Liver (tissue), 3 donors: ENCODE data around the gene PRKD3.

ENCODE experiments used
- ATF3 ChIP-seq: IDR thresholded peaks from 2 replicates; pipeline ENCODE4 v1.6.1; 2016; ENCODE audit warnings: antibody characterized with exemption
- EGR1 ChIP-seq, 2 donors: IDR thresholded peaks; 2 replicates each; pipeline ENCODE4 v1.6.1; 2016 to 2018; ENCODE audit warnings: antibody characterized with exemption in 2 of 2, low read depth in 2 of 2
- HNF4G ChIP-seq: IDR thresholded peaks from 2 replicates; pipeline ENCODE4 v1.6.1; 2016; ENCODE audit warnings: antibody characterized with exemption
- MAX ChIP-seq: IDR thresholded peaks from 2 replicates; pipeline ENCODE4 v1.6.1; 2016; ENCODE audit warnings: antibody characterized with exemption
- REST ChIP-seq: IDR thresholded peaks from 2 replicates; pipeline ENCODE4 v1.6.1; 2016; ENCODE audit warnings: antibody characterized with exemption, mild to moderate bottlenecking
- RXRA ChIP-seq, 2 donors: IDR thresholded peaks; 2 replicates each; pipeline ENCODE4 v1.6.1; 2017 to 2018; ENCODE audit warnings: antibody characterized with exemption in 2 of 2, mild to moderate bottlenecking in 1 of 2
- SP1 ChIP-seq: IDR thresholded peaks from 2 replicates; pipeline ENCODE4 v1.6.1; 2018; ENCODE audit warnings: antibody characterized with exemption, mild to moderate bottlenecking
- TAF1 ChIP-seq: conservative IDR thresholded peaks from 2 replicates; pipeline ENCODE4 v1.6.1; 2016; ENCODE audit warnings: antibody characterized with exemption, mild to moderate bottlenecking
- YY1 ChIP-seq: IDR thresholded peaks from 2 replicates; pipeline ENCODE4 v1.6.1; 2016; ENCODE audit warnings: antibody characterized with exemption, mild to moderate bottlenecking
- TF ChIP-seq, protein P1 (sequence below): fragments of 150-350 bp; IDR thresholded peaks from 2 replicates; pipeline ENCODE4 v1.5.1; 2017; ENCODE audit warnings: improper control_type of control experiment, low read depth, low read length; ENCODE audit not compliant: missing input control
- donor health status: healthy.
- donor health status: healthy.

GRCh38 chr2:37287966-37288365, 36.7 kb downstream of the PRKD3 start:
- TF ChIP-seq, protein P1, sequence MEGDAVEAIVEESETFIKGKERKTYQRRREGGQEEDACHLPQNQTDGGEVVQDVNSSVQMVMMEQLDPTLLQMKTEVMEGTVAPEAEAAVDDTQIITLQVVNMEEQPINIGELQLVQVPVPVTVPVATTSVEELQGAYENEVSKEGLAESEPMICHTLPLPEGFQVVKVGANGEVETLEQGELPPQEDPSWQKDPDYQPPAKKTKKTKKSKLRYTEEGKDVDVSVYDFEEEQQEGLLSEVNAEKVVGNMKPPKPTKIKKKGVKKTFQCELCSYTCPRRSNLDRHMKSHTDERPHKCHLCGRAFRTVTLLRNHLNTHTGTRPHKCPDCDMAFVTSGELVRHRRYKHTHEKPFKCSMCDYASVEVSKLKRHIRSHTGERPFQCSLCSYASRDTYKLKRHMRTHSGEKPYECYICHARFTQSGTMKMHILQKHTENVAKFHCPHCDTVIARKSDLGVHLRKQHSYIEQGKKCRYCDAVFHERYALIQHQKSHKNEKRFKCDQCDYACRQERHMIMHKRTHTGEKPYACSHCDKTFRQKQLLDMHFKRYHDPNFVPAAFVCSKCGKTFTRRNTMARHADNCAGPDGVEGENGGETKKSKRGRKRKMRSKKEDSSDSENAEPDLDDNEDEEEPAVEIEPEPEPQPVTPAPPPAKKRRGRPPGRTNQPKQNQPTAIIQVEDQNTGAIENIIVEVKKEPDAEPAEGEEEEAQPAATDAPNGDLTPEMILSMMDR: no peak
- TF ChIP-seq EGR1 (IDR thresholded peaks at IDR 0.05; ENCODE audit: low read depth in 2 of 2) (no peak), REST (no peak), ATF3 (no peak), MAX (no peak), SP1 (no peak), RXRA (IDR thresholded peaks at IDR 0.05) (no peak), TAF1 (no peak), YY1 (no peak), HNF4G (no peak)
